Stimulated activated memory B cell treated with anti-CD40 and anti-IgM and Interleukin-4, amounts not matched to agents 10 μg/mL and 1 μg/mL and 100 μg/mL, for 72 hours (primary cell): ENCODE measurements around the gene TMEM204.

ENCODE experiments used
- ATAC-seq: fragments of 150-1000 bp; cut with Tn5 transposase; 2 replicates; pipeline ENCODE4 v1.10.0; 2021
- H3K27ac Mint-ChIP-seq: one replicate; pipeline ENCODE4 v1.8.0; 2022; ENCODE audit warnings: mild to moderate bottlenecking, mixed read lengths
- H3K27me3 Mint-ChIP-seq: one replicate; pipeline ENCODE4 v1.8.0; 2022; ENCODE audit warnings: mixed read lengths
- H3K36me3 Mint-ChIP-seq: one replicate; pipeline ENCODE4 v1.8.0; 2022; ENCODE audit warnings: mixed read lengths
- H3K4me1 Mint-ChIP-seq: one replicate; pipeline ENCODE4 v1.8.0; 2022; ENCODE audit warnings: mixed read lengths
- H3K4me3 Mint-ChIP-seq: one replicate; pipeline ENCODE4 v1.8.0; 2022; ENCODE audit warnings: mild to moderate bottlenecking, moderate library complexity, mixed read lengths
- H3K9me3 Mint-ChIP-seq: one replicate; pipeline ENCODE4 v1.8.0; 2022; ENCODE audit warnings: mixed read lengths

Gene TMEM204

DNA sequence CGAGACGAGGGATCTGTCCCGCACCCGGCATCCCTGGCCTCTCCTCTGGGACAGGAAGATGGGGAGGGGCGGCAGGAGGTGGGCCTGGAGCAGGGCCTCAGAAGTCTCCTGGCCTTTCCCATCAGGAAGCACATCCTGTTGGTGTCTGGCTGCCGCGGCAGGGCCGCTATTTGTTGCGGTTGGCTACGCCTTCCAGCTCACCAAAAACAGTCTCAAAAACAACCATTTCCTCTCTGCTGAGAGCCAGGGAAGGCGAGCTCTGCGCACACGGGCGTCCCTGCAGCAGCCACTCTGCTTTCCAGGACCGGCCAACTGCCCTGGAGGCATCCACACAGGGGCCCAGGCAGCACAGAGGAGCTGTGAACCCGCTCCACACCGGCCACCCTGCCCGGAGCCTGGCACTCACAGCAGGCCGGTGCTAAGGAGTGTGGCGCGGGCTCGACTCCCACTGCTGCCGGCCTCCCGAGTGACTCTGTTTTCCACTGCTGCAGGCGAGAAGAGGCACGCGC lies at the start of gene TMEM204:
Gene TMEM204, plus strand, starts transcription at position 224 of the 509 bp plus-strand sequence. CDS start 610 bp downstream, outside the sequence.
- no peaks in the 10 kb centered on the region for H3K9me3 Mint-ChIP-seq
- H3K27me3 Mint-ChIP-seq = no peaks in the 10 kb centered on the region
- ATAC-seq = no peak
- H3K27ac Mint-ChIP-seq = peak within 1 kb of the TSS; percentile 22
- peaks cover 23% of the 10 kb centered on the region for H3K4me1 Mint-ChIP-seq
- H3K4me3 Mint-ChIP-seq = peak within 1 kb of the TSS; percentile 23
- no peaks in the 10 kb centered on the region for H3K36me3 Mint-ChIP-seq

DNA sequence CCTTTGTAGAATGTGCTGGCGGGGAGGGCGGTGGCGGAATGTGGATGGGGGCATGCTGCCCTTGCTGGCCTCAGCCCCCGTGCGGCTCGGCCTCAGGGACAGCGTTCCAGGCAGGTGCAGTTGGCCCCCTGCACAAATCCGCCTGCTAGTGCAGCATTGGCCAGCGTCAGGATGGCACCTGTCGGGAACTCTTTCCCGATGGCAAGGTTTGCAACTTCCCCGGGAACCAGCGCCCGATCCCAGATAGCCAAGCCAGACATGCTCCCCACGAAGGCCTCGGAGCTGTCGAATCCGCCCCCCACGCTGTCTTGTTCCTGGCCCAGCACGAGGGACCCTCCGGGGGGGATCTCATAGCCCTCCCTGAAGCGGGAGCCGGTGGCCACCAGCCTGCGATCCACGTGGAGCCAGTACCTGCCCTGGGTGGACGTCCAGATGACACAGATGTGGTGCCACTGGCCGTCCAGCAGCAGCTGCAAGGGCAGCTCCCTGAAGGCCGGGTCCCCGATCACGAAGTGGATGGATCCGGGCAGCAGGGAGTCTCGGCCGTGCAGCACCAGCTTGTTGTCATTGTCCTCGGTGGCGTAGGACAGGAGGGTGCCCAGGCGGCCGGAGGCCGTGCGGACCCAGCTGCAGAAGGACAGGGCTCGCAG lies 47.5 kb upstream of the TMEM204 start:
- ATAC-seq = no peak
- Mint-ChIP-seq H3K9me3 (no peaks in the 10 kb centered on the region), H3K4me3 (no peak overlapping the region), H3K27ac (no peak overlapping the region), H3K4me1 (peaks cover 14% of the 10 kb centered on the region), H3K27me3 (no peaks in the 10 kb centered on the region), H3K36me3 (no peaks in the 10 kb centered on the region)

DNA sequence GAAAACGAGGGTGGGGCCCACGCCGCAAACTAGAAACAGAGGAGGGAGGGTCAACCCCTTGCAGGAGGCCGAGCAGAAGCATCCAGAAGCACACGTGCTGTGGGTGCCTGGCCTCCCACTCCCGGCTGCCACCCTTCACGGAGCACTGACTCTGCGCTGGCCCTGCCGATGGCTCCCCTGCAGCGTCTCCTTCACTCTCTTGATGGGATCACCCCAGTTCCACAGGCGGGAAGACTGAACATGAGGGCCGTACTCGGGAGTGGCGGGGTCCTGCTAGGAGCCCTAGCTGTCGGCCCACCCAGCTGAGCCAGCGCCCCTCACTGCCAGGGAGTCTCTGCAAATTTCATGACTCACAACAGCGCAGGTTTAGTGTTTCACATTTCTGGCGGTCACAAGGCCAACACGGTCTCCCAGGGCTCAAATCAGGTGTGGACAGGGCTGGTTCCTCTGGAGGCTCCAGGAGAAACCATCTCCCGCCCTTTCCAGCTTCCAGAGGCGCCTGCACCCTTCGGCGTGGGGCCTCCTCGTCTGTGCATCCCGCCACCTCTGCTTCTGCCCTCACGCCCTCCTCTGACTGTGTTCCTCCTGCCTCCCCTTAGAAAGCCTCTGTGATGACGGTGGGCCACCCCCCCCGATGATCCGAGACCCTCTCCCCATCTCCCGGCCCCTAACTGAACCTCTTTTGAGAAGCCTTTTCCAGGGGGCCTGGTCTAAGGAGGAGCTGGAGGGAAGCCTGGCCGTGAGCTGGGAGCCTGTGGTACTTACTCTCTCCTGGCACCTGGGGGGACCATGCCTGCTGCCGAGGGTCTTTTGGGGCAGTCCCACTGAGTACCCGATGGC lies 46.7 kb upstream of the TMEM204 start:
- H3K4me3 Mint-ChIP-seq = no peak overlapping the region
- H3K27ac Mint-ChIP-seq = peak overlapping the region; percentile 70

DNA sequence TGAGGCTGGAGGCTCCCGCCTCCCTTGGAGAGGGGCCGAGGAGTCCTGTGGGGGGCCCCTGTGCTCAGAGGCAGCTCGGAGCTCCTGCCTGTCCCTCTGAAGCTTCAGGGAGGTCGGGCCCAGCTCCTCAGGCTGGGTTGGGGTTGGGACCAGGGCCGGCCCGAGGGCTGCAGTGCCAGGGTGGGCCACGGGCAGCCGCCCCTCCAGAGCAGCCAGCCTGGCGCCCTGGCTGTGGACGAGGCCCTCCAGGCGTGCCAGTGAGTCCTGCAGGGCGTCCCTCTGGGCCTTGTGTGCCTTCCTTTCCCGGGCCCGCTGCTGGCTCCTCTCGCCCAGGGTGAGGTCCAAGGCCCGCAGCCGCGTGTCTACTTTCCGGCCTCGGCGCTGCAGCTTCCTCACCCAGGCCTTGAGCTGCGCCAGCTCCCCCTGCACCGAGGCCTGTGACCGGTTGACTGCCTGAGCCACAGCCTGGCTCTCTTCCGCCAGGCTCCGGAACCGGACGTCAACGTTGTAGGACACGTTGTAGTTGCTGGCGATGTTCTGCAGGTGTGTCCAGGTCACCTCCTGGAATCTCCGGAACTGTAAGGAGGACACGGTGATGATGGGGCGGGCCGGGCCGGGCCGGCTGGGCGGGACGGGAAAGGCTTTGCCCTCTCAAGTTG lies 45.9 kb upstream of the TMEM204 start:
- Mint-ChIP-seq H3K9me3 (no peaks in the 10 kb centered on the region), H3K27ac (peak overlapping the region; percentile 70), H3K36me3 (no peaks in the 10 kb centered on the region), H3K27me3 (no peaks in the 10 kb centered on the region), H3K4me3 (no peak overlapping the region), H3K4me1 (peaks cover 6% of the 10 kb centered on the region)
- no peak for ATAC-seq

More for the DNA sequence above, 46.7 kb upstream of the TMEM204 start:
- Mint-ChIP-seq H3K4me1 (peaks cover 6% of the 10 kb centered on the region), H3K9me3 (no peaks in the 10 kb centered on the region), H3K36me3 (no peaks in the 10 kb centered on the region), H3K27me3 (no peaks in the 10 kb centered on the region)
- no peak for ATAC-seq

DNA sequence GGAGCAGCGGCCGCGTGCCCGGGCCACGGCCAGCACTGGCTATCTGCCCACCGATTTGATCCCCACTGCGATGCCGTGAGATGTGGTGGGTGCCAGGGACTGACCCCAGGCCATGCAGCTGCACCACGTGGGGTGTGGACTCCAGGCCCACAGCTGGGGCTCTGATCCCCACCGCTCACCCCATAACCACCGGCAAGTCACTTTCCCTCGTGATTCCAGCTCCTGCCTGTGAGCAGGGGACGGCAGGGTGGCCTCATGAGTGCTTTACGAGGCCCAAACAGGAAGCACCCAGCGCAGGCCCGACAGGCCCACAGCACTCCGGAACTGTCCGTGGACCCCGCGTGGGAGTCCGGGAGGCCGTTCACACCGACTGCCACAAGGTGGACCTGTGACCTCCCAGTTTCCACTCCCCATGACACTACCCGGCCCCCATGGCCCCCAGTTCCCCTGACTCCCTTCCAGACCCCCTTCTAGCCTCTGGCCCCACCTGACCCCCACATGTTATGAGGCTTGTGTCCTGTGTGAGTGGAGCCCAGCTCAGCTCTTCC lies 45.3 kb upstream of the TMEM204 start:
- H3K27ac Mint-ChIP-seq = peak overlapping the region; percentile 33
- H3K9me3 Mint-ChIP-seq = no peaks in the 10 kb centered on the region
- no peaks in the 10 kb centered on the region for H3K36me3 Mint-ChIP-seq
- H3K4me1 Mint-ChIP-seq = peaks cover 10% of the 10 kb centered on the region
- ATAC-seq = peak; percentile 2
- H3K4me3 Mint-ChIP-seq = no peak overlapping the region
- no peaks in the 10 kb centered on the region for H3K27me3 Mint-ChIP-seq

DNA sequence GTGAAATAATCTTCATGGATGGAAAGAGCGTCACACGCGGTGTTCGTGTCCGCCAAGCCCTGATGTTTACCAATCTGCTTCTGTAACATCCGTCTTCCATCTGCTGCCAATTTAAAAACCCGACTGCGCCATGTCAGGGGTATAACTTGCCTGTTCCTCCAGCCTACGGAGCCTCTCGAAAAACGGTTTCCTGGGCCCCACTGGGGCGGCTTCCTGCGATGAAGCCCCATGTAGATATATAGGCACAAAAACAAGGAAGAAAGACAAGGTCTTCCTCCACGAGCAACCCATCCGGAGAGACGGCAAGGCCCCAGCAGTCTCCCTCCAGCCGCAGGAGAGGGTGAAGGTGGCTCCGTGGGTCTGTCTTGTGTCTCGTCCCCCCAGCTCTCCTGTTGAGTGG lies 44.8 kb upstream of the TMEM204 start, which contains the start of gene PTX4:
Gene PTX4, minus strand, starts transcription at position 326 of the 400 bp plus-strand sequence. Its CDS starts 35 bp downstream, at position 291.
- peak within 1 kb of the TSS; percentile 33 for H3K27ac Mint-ChIP-seq
- no peaks in the 10 kb centered on the region for H3K27me3 Mint-ChIP-seq
- no peaks in the 10 kb centered on the region for H3K9me3 Mint-ChIP-seq
- peaks cover 10% of the 10 kb centered on the region for H3K4me1 Mint-ChIP-seq
- ATAC-seq = no peak
- no peak within 1 kb of the TSS for H3K4me3 Mint-ChIP-seq
- H3K36me3 Mint-ChIP-seq = no peaks in the 10 kb centered on the region

DNA sequence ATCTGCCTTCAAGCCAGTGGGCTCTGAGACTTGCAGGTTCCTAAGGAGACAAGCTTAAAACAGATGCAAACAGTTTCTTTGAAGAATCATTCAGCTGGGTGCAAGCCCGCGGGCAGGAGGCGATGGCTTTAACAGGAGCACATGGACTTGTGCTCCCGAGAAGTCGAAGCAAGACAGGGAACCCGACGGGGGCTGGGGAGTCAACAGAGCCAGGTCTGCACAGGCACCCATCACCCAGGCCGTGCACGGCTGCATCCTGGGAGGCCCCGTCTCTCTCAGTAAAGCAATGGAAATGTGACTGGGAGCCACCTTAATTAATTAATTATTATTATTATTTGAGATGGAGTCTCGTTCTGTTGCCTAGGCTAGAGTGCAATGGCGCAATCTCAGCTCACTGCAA lies 44.4 kb upstream of the TMEM204 start:
- Mint-ChIP-seq H3K4me3 (no peak overlapping the region), H3K4me1 (peaks cover 14% of the 10 kb centered on the region), H3K9me3 (no peaks in the 10 kb centered on the region), H3K27me3 (no peaks in the 10 kb centered on the region), H3K27ac (peak overlapping the region; percentile 33), H3K36me3 (no peaks in the 10 kb centered on the region)
- no peak for ATAC-seq

DNA sequence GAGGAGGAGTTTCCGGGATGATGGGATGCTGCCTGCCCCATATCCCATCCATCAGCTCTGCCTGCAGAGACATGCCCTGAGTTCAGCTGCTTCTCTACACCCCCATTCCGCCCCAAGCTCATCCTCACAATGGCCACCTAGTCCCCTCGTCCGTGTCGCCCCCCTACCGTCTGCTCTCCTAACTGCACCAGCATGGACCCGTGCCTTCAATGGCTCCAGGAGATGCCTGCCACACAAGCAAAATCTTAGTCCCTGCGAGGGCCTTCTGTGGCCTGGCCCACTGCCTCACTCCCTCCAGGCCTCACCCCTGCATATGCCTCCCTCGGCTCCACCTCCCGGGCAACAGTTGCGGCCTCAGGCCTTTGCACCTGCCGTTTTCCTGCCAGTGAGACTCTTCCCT lies 42.1 kb upstream of the TMEM204 start:
- Mint-ChIP-seq H3K27me3 (no peaks in the 10 kb centered on the region), H3K27ac (no peak overlapping the region), H3K9me3 (no peaks in the 10 kb centered on the region), H3K4me3 (no peak overlapping the region), H3K4me1 (peaks cover 20% of the 10 kb centered on the region), H3K36me3 (peaks cover 1% of the 10 kb centered on the region)
- ATAC-seq = no peak

DNA sequence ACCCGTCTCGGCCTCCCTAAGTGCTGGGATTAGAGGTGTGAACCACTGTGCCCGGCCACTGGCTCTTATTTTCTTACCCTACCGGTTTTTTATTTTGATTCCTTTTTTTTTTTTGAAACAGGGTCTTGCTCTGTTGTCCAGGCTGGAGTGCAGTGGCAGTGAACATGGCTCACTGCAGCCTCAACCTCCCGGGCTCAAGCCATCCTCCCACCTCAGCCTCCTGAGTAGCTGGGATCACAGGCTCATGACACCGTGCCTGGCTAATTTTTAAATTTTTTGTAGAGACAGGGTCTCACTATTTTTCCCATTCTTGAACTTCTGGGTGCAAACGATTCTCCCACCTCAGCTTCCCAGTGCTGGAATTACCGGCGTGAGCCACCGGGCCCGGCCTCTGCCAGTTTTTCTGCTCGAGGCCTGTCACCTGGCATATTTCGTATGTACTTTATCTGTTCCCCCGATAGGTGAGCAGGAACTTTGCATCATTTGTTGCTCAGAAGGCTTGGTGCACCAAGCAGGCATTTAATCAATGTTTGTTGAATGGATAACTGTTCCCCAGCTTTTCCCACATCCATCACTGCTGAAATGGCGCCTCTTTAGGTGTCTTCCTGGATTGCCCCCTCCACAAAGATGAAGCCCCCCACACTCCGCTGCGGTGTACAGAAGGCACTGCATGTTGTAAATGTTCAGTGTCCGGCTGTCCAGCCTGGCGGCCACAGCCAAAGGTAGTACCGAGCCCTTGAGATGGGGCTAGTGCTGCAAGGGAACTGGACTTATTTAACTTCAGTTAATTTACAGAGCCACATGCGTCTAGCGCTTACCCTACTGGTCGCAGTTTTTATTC lies 41.2 kb upstream of the TMEM204 start:
- H3K36me3 Mint-ChIP-seq = peaks cover 9% of the 10 kb centered on the region
- H3K4me3 Mint-ChIP-seq = peak overlapping the region; percentile 95
- H3K27me3 Mint-ChIP-seq = no peaks in the 10 kb centered on the region
- H3K4me1 Mint-ChIP-seq = peaks cover 20% of the 10 kb centered on the region
- ATAC-seq = no peak
- H3K27ac Mint-ChIP-seq = peak overlapping the region; percentile 97
- H3K9me3 Mint-ChIP-seq = no peaks in the 10 kb centered on the region

DNA sequence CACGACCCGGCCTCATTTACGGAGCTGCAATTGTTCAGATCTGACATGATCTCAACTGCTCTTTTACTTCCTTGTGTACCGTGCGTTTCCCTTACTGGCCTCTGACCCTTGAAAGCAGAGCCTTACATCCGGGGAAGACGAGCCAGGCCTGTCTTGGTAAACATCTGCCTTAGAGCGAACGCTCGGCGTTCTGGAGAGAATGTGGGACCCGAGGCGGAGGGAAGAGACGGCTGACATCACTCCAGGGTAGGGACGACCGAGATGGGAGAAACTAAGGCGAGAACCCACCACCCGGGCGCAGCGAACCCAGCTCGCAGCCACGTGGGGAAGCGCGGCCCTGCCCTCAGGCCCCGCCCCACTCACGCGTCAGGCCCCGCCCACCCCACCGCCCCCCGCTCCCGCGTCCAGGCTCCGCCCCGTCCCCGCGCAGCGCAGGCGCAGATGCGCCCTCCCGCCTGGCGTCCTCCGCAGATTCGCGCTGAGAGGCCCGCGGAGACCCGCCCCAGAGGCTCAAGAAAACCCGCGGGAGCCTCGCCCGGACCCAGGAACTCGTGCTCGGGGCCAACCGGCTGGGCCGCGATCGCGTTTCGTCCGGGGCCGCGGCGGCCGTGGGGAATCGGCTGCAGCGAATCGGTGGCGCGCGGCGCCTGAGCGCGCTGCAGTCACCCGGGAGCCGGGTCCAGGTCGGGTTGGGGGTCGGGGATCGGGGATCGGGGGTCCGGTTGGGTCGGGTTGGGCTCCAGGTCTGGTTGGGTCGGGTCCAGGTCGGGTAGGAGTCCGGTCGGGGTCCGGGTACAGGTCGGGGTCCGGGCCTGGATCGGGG lies 40.3 kb upstream of the TMEM204 start, which contains the start of gene TELO2:
Gene TELO2, plus strand, starts transcription at position 438 of the 823 bp plus-strand sequence. CDS start 922 bp downstream, outside the sequence.
- no peaks in the 10 kb centered on the region for H3K27me3 Mint-ChIP-seq

DNA sequence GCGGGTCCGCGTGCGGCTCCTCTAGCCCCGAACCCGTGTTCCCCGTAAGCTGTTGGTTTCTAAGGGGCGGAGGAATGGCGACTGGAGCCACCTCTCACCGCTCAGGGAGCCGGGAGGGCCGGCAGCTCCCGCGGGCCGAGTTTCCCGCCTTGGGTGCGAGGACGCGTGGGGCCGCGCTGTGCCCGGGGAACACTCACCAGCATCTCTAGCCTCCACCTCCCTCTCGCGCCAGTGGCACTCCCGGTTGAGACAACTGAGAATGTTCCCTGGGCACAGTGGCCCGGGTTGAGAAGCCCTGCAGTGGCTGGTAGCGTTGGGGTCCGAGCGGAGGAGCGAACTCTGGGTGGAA lies 39.7 kb upstream of the TMEM204 start:
- peaks cover 20% of the 10 kb centered on the region for H3K4me1 Mint-ChIP-seq
- H3K9me3 Mint-ChIP-seq = no peaks in the 10 kb centered on the region
- H3K27ac Mint-ChIP-seq = peak overlapping the region; percentile 97
- ATAC-seq = peak; percentile 0
- H3K27me3 Mint-ChIP-seq = no peaks in the 10 kb centered on the region
- H3K36me3 Mint-ChIP-seq = peaks cover 23% of the 10 kb centered on the region
- H3K4me3 Mint-ChIP-seq = peak overlapping the region; percentile 95

More for the DNA sequence above, 40.3 kb upstream of the TMEM204 start, which contains the start of gene TELO2:
- Mint-ChIP-seq H3K4me1 (peaks cover 20% of the 10 kb centered on the region), H3K4me3 (peak within 1 kb of the TSS; percentile 95), H3K36me3 (peaks cover 17% of the 10 kb centered on the region), H3K27ac (peak within 1 kb of the TSS; percentile 97), H3K9me3 (no peaks in the 10 kb centered on the region)
- peak; percentile 91 for ATAC-seq

DNA sequence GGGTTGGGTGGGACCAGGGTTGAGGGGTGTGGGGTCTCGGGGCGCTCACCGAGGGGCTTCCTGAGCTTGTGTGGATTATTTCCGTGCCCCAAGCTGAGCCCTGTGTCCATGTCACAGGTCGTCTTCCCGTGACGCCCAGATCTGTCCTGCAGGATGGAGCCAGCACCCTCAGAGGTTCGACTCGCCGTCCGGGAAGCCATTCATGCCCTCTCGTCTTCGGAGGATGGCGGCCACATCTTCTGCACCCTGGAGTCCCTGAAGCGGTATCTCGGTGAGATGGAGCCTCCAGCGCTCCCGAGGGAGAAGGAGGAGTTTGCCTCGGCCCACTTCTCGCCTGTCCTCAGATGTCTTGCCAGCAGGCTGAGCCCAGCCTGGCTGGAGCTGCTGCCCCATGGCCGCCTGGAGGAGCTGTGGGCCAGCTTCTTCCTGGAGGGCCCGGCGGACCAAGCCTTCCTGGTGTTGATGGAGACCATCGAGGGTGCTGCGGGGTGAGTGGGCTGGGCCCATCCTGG lies 39.3 kb upstream of the TMEM204 start:
- Mint-ChIP-seq H3K4me1 (peaks cover 20% of the 10 kb centered on the region), H3K9me3 (no peaks in the 10 kb centered on the region), H3K27ac (peak overlapping the region; percentile 97), H3K4me3 (peak overlapping the region; percentile 95), H3K36me3 (peaks cover 26% of the 10 kb centered on the region), H3K27me3 (no peaks in the 10 kb centered on the region)
- no peak for ATAC-seq

DNA sequence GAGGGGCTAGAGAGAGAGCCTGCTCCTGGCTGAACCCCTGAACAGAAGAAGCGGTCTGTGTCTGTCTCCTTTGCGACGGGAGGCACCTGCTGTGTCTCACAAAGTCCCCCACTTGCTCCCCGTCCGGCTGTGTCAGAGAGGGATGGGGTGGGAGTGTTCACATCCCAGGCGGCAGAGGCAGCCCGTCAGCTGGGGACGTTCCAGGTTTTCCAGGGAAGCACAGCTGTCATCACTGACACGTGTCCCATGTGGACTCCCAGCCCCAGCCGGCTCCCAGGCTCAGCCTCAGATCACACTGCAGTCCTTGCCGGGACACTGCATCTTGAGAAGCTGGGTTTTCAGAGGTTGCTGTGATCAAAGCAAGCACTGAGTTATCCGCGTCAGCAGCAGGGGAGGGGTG lies 38.8 kb upstream of the TMEM204 start:
- H3K27me3 Mint-ChIP-seq = no peaks in the 10 kb centered on the region
- H3K9me3 Mint-ChIP-seq = no peaks in the 10 kb centered on the region
- no peak overlapping the region for H3K4me3 Mint-ChIP-seq
- peaks cover 26% of the 10 kb centered on the region for H3K36me3 Mint-ChIP-seq
- ATAC-seq = no peak
- no peak overlapping the region for H3K27ac Mint-ChIP-seq
- peaks cover 20% of the 10 kb centered on the region for H3K4me1 Mint-ChIP-seq
